Measurements from ENCODE around the gene HNRNPH1.

HNRNPH1 gene

GRCh38 chr5:179599973-179600372 lies 23.5 kb downstream of the HNRNPH1 start:
- no peak overlapping the region for H3K4me3 ChIP-seq (ENCODE audit: low read depth, low read length)
- no peak for TF ChIP-seq CTCF (IDR thresholded peaks at IDR 0.05; ENCODE audit: control insufficient read depth, extremely low read depth, insufficient read depth)
- DNase-seq (ENCODE audit: low read depth), result no peak

- no peak for DNase-seq (ENCODE audit: low read depth)
- no peak for TF ChIP-seq CTCF (IDR thresholded peaks at IDR 0.05; ENCODE audit: control insufficient read depth, extremely low read depth, insufficient read depth)
- no peak overlapping the region for H3K4me3 ChIP-seq (ENCODE audit: low read depth, low read length)
Measured at GRCh38 chr5:179599566-179599965, 23.9 kb downstream of the HNRNPH1 start.

- no peak for TF ChIP-seq CTCF (IDR thresholded peaks at IDR 0.05; ENCODE audit: control insufficient read depth, extremely low read depth, insufficient read depth)
- H3K4me3 ChIP-seq (ENCODE audit: low read depth, low read length), result no peak overlapping the region
- DNase-seq (ENCODE audit: low read depth), result no peak
Measured at GRCh38 chr5:179599100-179599499, 24.4 kb downstream of the HNRNPH1 start.

GRCh38 chr5:179596421-179596820 lies 27.1 kb downstream of the HNRNPH1 start:
- H3K4me3 ChIP-seq (ENCODE audit: low read depth, low read length), result no peak overlapping the region
- DNase-seq (ENCODE audit: low read depth), result no peak
- TF ChIP-seq CTCF (IDR thresholded peaks at IDR 0.05; ENCODE audit: control insufficient read depth, extremely low read depth, insufficient read depth), result no peak

GRCh38 chr5:179595916-179596315 lies 27.6 kb downstream of the HNRNPH1 start:
- TF ChIP-seq CTCF (IDR thresholded peaks at IDR 0.05; ENCODE audit: control insufficient read depth, extremely low read depth, insufficient read depth), result no peak
- H3K4me3 ChIP-seq (ENCODE audit: low read depth, low read length), result no peak overlapping the region
- no peak for DNase-seq (ENCODE audit: low read depth)

GRCh38 chr5:179588166-179588565 lies 35.3 kb downstream of the HNRNPH1 start:
- no peak overlapping the region for H3K4me3 ChIP-seq (ENCODE audit: low read depth, low read length)
- TF ChIP-seq CTCF (IDR thresholded peaks at IDR 0.05; ENCODE audit: control insufficient read depth, extremely low read depth, insufficient read depth), result no peak
- no peak for DNase-seq (ENCODE audit: low read depth)

GRCh38 chr5:179585941-179586401 lies 37.5 kb downstream of the HNRNPH1 start:
- TF ChIP-seq CTCF (IDR thresholded peaks at IDR 0.05; ENCODE audit: control insufficient read depth, extremely low read depth, insufficient read depth), result no peak
- H3K4me3 ChIP-seq (ENCODE audit: low read depth, low read length), result no peak overlapping the region
- DNase-seq (ENCODE audit: low read depth), result no peak

Data from LNCaP clone FGC (cell line).